GM19025 (cell line): Measurements from ENCODE around the gene DNAH8.
A peak's percentile ranks its signal among the peaks of the same experiment; 100 is the strongest.

ENCODE experiments used
- ATAC-seq: cut with Tn5 transposase; IDR thresholded peaks from one replicate; pipeline ENCODE4 v1.9.1; 2021; ENCODE audit warnings: mild to moderate bottlenecking, low read depth, moderate library complexity; ENCODE audit not compliant: unreplicated experiment

Gene DNAH8

DNA sequence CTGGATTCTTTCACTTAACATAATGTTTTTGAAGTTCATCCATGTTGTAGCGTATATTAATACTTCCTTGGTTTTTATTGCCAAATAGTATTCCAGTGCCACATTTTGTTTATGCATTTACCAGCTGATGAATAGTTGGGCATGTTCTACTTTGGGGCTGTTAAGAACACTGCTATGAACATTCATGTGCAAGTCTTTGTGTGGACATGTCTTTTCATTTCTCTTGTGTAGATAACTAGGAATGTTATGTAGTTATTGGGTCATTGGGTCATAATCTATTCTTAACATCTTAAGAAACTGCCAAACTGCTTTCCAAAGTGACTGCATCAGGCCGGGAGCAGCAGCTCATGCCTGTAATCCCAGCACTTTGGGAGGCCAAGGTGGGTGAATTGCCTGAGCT, 289.7 kb downstream of the DNAH8 start:
- ATAC-seq: no peak

DNA sequence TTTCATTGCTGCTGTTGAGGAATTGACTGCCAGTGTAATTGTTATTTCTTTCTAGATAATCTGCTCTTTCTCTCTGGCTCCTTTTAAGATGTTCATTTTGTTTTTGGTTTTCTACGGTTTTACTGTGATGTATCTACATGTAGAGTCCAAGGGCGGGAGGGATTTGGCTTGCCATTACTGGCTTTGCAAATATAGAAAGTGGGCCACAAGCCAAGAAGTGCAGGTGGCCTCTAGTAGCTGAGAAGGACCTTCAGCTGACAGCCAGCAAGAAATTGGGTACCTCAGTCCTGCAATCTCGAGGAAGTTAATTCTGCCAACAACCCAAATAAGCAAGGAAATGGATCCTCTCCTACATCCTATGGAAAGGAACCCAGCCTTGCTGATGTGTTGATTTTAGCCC, 290.7 kb downstream of the DNAH8 start:
- ATAC-seq: no peak

DNA sequence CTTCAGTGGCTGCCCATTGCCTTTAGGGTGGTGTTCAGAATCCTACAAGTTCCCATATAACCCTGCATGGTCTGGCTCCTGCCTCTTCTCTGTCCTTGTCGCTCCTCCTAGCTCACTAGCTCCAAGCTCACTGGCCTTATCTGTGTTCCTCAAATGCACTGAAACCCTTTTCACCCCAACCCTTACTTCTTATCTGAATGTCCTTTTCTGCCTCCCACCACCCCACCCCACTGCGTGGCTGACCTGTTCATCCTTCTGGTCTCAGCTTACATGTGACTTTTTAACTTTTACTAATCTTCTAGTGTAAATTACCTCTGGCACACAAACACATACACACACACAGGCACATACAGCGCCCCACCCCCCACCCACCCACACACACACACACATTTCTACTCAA, 292.5 kb downstream of the DNAH8 start:
- ATAC-seq: no peak

DNA sequence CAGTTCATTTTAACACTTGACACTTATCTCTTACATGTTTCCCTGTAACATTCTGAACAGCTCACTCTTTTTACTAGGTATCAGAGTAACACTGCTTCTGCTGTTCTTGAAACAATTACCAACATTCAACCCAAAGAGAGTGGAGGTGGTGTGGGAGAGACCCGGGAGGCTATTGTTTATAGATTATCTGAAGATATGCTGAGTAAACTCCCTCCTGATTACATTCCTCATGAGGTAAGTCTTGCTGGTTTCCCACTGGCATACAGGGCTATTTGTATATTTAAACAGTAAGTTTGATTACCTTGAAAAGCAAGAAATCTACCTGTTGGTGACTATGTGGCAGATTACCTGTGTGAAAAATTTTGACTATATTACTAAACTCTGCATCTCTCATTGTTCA, 293.6 kb downstream of the DNAH8 start:
- ATAC-seq: no peak

DNA sequence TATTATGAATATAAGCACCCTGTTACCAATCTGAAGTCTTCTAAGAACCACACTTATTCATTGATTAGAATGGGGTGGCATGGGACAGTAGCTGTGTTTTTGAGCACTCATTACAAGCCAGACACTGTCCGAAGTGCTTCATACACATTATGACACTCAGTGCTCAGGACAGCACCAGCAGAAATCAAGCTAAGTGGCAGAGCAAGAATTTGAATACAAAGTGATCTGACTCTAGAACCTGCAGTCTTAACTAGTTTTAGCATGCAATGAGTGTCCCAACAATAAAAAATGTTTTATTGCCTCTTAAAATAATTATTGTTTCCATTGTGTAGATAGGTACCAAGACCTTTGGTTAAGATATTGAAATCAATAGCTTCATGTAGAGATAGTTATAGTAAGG, 294.4 kb downstream of the DNAH8 start:
- ATAC-seq: no peak

DNA sequence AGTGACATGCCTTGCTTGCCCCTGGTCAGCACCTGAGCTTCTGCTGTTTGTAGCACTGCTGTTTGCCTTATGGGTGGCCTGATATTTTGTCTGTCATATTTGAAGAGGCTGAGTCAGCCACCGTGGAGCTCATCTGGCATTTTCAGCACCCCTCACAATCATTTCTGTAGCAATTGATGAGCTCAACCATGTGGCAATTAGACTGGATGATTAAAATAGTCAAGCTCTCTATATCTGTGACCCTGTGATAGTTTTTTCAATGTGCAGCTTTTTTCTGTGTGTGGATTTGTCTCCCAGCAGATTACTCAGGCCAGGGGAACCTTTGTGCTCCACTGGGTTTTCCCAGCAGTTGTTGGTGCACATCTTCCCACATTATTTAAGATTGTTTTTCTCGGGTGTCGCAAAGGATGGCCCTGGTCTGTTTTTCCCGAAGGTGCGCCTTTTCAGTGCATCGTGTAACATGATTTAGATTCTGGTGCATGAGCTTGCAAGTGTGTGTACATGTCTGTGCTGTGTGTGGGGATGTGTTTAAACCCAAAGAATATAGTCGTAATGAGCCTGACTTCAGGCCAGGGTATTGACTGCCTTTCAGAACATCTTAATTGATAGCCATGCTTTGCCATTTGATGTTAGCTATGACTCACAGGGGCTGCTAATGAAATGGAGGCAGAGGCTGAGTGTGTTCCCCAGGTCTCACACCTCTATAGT, 301.9 kb downstream of the DNAH8 start:
- ATAC-seq: no peak

DNA sequence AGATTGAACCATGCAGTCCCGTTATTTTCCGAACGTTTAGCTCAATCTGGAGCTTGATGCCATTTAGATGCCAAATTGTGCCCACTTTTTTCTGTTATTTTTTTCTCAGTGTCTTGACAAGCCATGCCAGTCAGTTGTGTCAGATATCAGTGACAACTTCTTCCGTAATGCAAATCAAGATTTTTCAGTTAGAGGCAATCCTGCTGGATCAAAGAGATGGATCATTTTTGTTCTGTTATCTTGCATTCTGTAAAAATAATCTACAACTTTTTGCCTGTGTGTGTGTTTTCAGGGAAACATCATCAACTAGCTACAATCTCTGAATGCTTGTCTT, 302.4 kb downstream of the DNAH8 start:
- no peak for ATAC-seq

DNA sequence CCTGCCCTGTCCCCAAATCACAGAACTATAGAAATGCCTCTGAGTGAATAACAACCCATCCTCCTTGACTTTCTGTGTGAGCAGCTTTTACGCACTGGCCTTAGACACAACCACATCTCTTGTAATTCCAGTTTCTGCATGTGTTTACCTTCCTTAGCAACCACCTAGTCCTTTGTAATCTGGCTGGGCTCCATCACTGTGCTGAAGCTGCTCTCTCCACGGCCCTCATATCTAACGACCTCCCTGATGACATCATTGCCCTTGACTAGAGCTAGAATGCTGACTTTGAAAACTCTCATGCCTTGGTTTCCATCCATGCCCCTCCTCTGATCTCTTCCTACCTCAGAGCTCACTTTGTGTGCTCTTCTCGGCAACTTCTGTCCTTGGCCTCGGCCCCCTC, 303.0 kb downstream of the DNAH8 start:
- no peak for ATAC-seq

DNA sequence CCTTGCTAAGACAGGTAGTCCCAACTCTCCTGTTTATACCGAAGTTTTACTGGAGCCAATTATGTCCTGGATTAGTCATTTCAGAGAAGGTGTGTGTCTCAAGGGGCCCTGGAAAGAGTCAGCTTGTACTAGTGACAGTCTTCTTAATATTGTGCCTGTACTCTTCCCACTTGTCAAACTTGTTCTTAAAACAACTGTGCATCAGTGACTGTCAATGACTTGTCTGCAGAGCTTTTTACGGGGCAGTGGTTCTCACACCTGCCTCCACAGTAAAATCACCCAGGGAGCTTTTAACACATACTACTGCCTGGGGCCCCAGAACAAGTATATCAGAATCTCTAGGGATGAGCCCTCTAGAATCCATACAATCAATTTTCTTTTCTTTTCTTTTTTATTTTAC, 305.0 kb downstream of the DNAH8 start:
- no peak for ATAC-seq

DNA sequence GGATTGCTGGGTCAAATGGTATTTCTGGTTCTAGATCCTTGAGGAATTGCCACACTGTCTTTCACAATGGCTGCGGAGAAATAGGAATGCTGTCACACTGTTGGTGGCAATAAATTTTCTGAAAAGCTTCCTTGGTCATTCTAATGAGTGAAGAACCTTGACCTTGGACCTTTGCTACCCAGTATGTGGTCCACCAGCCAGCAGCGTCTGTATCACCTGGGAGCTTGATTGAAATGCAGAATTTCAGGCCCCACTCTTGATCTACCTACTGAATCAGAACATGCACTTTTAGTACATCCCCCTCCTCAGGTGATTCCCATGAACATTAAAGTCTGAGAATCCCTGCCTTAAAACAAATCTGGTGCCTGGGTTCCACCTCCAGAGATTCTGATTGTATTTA, 305.9 kb downstream of the DNAH8 start:
- ATAC-seq: no peak

DNA sequence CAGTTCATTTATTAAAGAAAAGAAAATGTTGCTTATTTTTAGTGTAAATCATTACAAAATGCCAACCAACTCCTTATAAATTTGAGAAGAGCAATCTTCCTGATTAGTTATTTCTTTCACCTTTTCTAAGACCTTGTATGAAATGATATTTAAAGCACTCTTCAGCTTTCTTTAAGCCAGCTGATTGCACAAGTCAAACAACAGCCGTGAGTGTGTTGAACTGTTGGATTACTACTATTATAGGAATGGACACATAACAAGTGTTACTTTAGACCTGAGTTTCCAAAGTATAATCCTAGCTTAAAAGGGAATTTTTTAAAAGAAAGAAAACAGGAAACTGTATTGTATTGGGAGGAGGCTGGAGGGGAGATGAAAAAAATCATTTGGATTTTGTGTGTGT, 306.7 kb downstream of the DNAH8 start:
- ATAC-seq: no peak

DNA sequence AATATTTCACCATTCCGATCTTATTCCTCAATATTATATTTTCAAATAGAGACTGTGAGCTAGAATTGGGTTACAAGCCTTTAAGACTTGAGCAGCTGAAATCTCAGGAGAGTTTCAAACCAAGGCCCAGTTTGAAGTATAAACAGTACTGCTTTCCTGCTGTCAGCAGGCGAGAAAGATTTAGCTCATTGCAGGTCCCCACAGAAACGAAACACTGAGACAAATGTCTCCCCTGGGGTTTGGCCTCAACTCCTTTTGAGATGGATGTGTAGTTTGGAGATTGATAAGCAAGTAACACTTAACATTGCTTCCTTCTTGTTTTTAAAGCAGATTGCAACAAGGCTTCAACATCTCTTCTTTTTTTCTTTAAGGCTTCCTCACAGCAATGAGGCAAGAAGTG, 311.1 kb downstream of the DNAH8 start:
- no peak for ATAC-seq

DNA sequence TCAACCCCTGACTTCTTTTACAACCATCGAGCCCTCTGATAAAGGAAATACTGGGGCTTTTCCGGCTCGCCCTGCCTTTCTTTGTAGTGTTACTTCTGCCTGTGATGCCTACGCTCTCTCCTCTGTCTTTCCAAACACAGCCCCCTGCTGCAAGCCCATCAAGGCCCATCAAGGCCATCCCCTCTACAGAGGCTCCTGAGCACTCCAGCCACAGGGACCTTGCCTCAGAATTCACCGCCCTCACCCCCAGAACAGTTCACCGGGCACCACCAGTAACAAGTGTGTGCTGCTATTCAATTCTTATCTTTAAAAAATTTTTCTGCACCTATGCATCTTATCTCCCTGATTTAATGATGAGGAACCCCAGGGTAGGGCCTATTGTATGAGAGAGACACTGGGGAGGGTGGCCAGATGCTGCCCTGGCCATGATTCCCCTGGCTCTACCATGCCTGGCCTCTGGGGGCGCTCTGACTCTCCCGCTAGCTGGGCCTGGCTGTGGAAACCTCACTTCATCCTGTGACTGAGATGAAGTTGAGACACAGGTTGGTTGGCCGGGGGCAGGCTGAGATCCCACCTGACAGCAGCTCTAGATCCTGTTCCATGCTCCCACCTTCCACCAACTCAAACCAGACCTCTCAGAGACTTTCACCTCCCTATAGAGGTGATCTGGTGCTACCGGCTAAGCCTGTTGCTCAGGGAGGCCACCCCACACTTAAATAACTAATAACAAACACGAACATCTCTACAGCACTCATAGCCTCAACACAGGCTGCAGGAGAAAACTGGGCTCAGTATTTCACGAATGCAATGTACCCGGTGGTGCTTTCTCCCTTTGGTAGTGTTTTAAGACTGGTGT, 314.3 kb downstream of the DNAH8 start:
- ATAC-seq: peak; percentile 46

DNA sequence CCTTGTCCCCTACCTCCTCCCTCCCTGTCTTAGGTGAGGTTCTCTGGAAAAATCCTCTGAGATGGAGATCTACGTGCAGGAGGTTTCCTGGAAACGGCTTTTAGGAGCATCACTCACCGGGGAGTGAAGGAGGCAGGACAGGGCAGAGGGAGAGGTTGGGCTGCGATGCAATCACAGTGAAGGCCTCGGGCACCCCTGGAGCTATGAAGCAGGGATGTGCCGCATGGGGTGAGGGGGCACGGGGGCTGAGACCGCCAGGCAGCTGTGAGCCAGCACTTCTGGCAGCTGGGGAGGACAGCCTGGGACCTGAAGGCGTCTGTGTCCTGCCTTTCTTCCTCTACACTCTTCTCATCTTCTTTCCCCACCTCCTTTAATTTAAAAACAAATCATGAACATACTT, 320.6 kb downstream of the DNAH8 start:
- ATAC-seq: no peak

DNA sequence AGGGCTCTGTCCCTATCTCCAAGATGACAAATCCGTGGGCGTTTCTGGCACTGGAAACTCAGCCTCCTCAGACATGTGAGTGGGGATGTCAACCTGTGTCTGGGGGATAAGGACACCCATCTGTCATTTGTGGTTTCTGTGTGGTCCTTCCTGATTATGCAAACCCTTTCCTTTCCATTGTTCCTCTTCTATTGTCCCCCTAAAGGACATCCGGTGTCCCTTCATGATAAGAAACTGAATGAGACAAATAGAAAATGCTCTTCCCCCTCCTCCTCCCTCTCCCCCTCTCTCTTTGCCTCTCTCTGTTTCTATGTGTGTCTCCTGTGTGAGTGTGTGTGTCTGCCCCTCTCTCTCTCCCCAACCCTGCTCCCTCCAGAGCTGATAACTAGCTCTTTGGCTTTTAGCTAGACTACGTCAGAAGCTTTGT, 322.0 kb downstream of the DNAH8 start:
- ATAC-seq: no peak

DNA sequence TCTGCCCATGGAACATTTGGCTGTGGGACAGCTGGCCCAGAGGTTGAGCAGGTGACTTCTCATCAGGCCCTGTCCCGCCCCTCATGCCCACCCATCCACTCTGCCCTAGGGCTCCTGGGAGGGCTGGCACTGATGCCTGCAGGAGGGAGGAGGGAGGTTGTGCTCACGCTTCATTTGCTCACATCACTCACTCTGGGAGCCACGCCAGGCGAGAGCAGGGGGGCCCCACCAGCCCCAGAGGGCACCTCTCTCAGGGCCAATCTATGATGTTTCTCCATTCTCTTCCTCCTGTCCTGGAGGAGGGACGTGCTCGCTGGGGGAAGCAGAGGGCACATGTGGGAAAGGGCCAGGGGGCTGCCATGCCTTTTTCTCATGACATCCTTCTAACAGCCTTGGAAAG, 322.6 kb downstream of the DNAH8 start:
- no peak for ATAC-seq

DNA sequence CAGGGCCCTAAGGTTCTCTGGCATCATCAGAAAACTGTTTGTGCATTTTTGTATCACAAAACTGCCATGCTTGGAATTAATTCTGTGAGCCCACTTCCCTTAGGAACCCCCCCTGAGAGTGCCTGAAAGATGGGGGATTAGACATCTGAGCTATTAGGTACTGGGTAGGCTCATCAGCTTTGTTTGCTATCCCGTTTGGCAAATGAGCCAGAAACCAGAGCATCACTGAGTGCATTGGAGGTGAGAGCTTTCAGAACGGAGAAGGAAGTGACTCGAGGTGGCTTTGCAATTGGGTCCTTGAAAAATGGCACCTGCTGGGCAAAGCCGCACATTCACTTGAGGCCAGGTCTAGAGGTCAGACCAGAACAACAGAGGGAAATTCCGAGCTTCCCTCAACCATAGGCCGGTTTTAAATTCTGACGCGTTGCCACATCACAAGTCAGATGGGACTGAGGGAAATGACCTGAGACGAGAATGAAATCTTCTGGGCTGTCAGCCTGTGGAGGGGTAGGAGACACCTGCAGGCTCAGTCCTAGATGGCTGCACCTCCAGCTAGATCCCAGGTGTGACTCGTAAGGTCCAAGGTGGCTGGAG, 325.1 kb downstream of the DNAH8 start:
- no peak for ATAC-seq

DNA sequence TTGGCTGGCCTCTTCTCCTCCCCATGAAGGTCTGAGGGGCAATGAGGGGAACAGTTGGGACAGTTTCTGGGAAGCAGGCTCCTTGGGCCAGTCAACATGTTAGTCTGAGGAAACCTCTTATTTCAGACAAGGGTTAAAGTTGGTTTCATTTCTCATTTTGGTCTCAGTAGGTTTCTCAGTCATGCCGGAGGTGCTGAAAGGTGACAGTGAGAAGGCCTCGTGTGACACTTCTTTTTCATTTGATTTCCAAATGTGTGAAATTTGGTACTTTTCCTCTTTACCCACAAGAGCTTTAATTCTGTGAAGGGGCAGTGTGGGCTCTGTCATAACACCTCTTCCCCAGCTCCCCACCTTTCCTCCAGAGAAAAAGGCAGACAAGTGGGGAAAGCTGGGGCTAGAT, 326.0 kb downstream of the DNAH8 start:
- ATAC-seq: no peak

DNA sequence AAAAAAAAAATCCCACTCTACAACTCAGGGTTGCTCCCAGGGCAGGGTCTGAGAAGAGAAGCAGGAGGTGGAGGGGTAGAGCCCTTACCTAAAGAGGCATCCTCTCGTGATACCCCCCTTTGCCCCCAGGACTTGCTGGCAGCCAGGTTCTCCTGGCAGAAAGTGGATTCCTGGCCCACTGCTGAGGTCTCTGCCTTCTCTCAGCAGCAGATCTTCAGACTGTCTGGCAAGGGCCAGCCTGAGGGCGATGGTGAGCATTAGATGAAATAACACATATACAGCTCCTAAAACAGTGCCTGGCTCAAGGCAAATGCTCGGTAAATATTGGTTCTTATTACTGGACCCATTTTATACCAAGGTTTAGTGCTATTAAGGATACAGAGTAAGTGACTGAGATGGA, 328.7 kb downstream of the DNAH8 start:
- no peak for ATAC-seq

DNA sequence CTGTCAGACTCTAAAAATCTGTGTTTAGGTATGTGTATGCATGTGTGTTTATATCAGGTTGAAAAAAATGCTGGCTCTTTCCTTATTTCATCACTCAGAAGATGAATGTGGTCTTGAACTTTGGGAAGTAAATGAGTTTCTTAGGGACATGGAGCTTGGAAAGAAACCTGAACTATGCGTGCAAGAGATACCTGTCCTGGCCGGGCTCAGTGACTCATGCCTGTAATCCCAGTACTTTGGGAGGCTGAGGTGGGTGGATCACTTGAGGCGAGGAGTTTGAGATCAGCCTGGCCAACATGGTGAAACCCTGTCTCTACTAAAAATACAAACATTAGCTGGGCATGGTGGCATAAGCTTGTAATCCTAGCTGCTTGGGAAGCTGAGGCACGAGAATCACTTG, 329.1 kb downstream of the DNAH8 start:
- no peak for ATAC-seq

DNA sequence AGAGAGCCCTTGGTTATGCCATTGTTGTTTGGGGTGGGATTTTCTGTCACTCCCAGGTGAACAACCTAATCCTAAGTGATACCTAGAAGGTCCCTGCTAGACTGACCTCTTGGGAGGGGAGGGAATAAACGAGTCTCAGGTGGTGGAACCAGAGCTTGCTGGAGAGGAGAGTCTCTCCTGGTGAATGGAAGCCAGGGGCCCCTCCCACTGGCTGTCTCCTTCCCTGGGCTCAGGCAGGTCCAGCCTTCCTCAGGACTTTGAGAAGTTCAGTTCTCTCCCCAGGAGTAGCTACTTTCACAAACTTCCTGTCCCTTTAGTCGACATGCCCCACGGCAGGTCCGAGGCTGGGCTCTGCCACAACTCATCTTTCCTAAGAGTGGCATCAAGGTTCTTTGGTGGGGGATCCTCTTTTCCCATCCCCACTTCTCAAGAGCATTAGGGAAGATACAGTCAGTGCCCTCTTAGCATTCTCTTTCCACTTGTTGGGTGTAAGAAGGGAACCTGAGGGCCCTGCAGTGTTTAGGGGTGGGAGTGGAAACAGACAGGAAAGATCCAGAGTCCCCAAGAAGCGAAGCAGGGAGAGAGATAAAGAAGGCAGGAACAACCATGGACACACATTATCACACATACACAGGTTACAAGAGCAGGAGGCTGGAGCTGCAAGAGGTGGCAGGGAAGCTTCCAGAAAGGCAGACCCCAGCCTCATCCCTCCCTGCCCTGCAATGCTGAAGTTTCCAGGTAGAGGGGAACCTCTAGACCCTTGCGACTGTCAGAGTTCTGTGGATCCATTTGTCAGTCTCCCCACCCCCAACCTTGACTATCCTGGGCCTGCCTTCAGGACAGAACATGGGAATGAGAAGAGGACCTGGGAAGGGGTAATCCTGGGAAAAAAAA, 332.6 kb downstream of the DNAH8 start:
- ATAC-seq: no peak
